Psoas muscle (tissue), 8 donors: ENCODE data around the gene EI24. TPM values are rescaled to one million over a fixed set of nuclear protein-coding genes. Genes with fewer than 3 reads are reported as not detected.

Experiments
- ATAC-seq, 4 donors: fragments of 200-7000 bp; cut with Tn5 transposase; one replicate each; pipeline ENCODE4 v1.9.1; 2020; ENCODE audit warnings: moderate library complexity in 3 of 4, mild to moderate bottlenecking in 2 of 4
- DNase-seq, 2 donors: peaks; one replicate each; pipeline ENCODE4 v3.0.0-alpha.2; 2020
- H3K27ac ChIP-seq: fragments of 200-600 bp; one replicate; pipeline ENCODE4 v1.8.0; 2022
- H3K27me3 ChIP-seq, 3 donors: fragments of 200-600 bp in 1 of 3; one replicate each; pipeline versions ENCODE4 v1.6.1 to v1.8.0; 2013 to 2022; ENCODE audit warnings: low read length in 2 of 3, mild to moderate bottlenecking in 2 of 3, moderate library complexity in 1 of 3; ENCODE audit not compliant: insufficient read depth in 3 of 3
- H3K36me3 ChIP-seq, 2 donors: fragments of 200-600 bp in 1 of 2; one replicate each; pipeline versions ENCODE4 v1.6.1 to v1.8.0; 2013 to 2022; ENCODE audit warnings: low read depth in 1 of 2, mild to moderate bottlenecking in 1 of 2, moderate library complexity in 1 of 2; ENCODE audit not compliant: insufficient read depth in 1 of 2
- H3K4me1 ChIP-seq: fragments of 200-600 bp; one replicate; pipeline ENCODE4 v1.8.0; 2022
- H3K4me3 ChIP-seq: fragments of 200-600 bp; one replicate; pipeline ENCODE4 v1.8.0; 2022; ENCODE audit warnings: mild to moderate bottlenecking
- H3K9me3 ChIP-seq: fragments of 200-600 bp; one replicate; pipeline ENCODE4 v1.8.0; 2022
- WGBS, 3 donors: extraction: QIAGEN DNeasy Blood & Tissue Kit; methylation state at CpG; one replicate each; pipeline versions ENCODE4 v1.1.6 to v1.1.7; 2013; 5-methylcytosine and 5-hydroxymethylcytosine counted together
- intact Hi-C, 2 donors: fragments of 100-400 bp; cut with DNase I; formaldehyde crosslinking; loops; one replicate each; pipeline versions ENCODE4 v1.11.0 to v1.14.2; 2022
- polyA plus RNA-seq, 3 donors: library from polyadenylated mRNA; stranded (reverse); fragments of 200-250 nt; gene quantifications; one replicate each; pipeline ENCODE4 v1.2.3, GENCODE V29; 2013
- total RNA-seq, 4 donors: library from RNA; stranded (reverse); fragmentation: NEBNext Ultra II Directional in 2 of 4; extraction: Animal tissue kit (Norgen Biotek cat#: 25700) in 2 of 4; gene quantifications; one replicate each; pipeline versions ENCODE4 v1.2.1 to v1.2.4, GENCODE V29; 2021 to 2023
- TF ChIP-seq, protein P1 (sequence below): fragments of 200-600 bp; IDR thresholded peaks from one replicate; pipeline ENCODE4 v1.8.0; 2022; ENCODE audit warnings: antibody characterized with exemption
- donor health status: healthy with polysubstance abuse.
- donor health status: DM: no; HTN: no; CAD: no; lungs with moderate emphysema.
- donor health status: Bipolar disorder and iron deficiency.
- donor health status: healthy.
- donor health status: DM: yes; HTN: yes; CAD: no.
- donor health status: DM: no; HTN: no; CAD: no.
- donor health status: DM: no; HTN: no; CAD: no.
- donor health status: DM: yes; HTN: yes; CAD: no.

The EI24 gene
- total and polyA plus RNA-seq, 7 donors, result 52.9 to 184 (median 82.8) TPM

DNA sequence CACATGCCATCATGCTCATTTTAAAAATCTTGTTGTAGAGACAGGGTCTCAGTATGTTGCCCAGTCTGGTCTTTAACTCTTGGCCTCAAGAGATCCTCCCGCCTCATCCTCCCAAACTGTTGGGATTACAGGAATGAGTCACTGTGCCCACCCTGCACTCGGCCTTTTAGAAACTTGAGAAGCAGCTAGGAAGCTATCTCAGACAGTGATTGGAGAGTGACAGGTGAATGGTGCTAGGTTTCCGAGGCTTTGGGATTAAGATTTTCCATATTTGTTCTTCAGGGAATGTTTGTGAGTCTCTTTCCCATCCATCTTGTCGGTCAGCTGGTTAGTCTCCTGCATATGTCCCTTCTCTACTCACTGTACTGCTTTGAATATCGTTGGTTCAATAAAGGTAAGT is 10.5 kb downstream of the EI24 start:
- Histone ChIP-seq H3K9me3 (no peaks in the 10 kb centered on the region), H3K27ac (no peak overlapping the region), H3K36me3 (peaks cover 25 to 100% of the 10 kb centered on the region in 2 donors), H3K4me1 (peaks cover 3% of the 10 kb centered on the region), H3K4me3 (no peak overlapping the region), H3K27me3 (no peaks in the 10 kb centered on the region)
- TF ChIP-seq, protein P1, sequence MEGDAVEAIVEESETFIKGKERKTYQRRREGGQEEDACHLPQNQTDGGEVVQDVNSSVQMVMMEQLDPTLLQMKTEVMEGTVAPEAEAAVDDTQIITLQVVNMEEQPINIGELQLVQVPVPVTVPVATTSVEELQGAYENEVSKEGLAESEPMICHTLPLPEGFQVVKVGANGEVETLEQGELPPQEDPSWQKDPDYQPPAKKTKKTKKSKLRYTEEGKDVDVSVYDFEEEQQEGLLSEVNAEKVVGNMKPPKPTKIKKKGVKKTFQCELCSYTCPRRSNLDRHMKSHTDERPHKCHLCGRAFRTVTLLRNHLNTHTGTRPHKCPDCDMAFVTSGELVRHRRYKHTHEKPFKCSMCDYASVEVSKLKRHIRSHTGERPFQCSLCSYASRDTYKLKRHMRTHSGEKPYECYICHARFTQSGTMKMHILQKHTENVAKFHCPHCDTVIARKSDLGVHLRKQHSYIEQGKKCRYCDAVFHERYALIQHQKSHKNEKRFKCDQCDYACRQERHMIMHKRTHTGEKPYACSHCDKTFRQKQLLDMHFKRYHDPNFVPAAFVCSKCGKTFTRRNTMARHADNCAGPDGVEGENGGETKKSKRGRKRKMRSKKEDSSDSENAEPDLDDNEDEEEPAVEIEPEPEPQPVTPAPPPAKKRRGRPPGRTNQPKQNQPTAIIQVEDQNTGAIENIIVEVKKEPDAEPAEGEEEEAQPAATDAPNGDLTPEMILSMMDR, result no peak
- intact Hi-C loops, result loop anchor here in 1 of 2 donors (10.0 kb wide), 1 partner anchor 45 kb away; the partner anchor contains the start of gene CHEK1
- 65 to 69% (median 69%) methylated on average over 5 of the region's 5 CpGs for WGBS, 3 donors
- DNase-seq (no peak), ATAC-seq (no peak)

DNA sequence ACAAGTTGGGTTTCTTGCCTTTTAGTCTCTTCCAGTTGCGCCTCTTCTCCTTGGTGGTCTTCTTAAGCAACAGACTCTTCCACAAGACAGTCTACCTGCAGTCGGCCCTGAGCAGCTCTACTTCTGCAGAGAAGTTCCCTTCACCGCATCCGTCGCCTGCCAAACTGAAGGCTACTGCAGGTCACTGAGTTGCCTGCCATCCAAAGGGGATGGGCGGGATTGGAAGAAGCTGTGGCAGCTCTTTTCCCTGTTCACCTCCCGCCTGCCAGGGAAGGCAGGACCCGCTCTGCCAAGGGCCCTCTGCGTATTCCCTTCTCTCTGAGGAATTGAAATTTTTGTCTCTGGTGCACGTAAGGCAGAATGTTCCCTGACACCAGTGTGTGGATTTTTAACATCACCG is 14.2 kb downstream of the EI24 start:
- ATAC-seq (no peak), DNase-seq (no peak)
- Histone ChIP-seq H3K4me1 (peaks cover 3% of the 10 kb centered on the region), H3K4me3 (no peak overlapping the region), H3K27ac (no peak overlapping the region), H3K36me3 (peaks cover 18 to 69% of the 10 kb centered on the region in 2 donors), H3K27me3 (no peaks in the 10 kb centered on the region), H3K9me3 (no peaks in the 10 kb centered on the region)
- intact Hi-C loops, result no loop called here
- WGBS, 3 donors, result 93 to 96% (median 94%) methylated on average over 11 of the region's 11 CpGs
- TF ChIP-seq, protein P1, result no peak

DNA sequence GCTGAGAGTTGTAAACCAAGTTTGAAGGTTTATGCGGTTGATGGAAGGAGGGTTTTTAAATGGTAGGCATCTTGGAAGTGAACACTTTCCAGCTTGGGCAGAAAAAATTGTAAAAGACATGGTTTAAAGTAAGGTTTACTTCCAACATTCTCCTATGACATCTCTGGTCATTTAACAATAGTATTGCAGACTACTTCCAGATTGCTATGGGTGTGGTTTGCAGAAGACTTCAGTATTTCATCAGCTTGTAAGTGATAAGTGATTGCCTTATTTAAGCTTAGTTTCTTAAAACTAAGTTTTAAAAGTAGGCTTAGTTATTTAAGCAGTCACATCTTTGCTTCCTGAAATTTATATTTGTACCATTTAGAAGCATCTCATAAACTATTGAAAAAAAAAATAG is 16.2 kb downstream of the EI24 start:
- ATAC-seq, result no peak
- Histone ChIP-seq H3K4me3 (no peak overlapping the region), H3K4me1 (no peaks in the 10 kb centered on the region), H3K9me3 (no peaks in the 10 kb centered on the region), H3K27ac (no peak overlapping the region), H3K27me3 (no peaks in the 10 kb centered on the region), H3K36me3 (peaks cover 7 to 49% of the 10 kb centered on the region in 2 donors)
- intact Hi-C loops, result no loop called here
- DNase-seq, result no peak
- WGBS, 3 donors, result 89 to 96% (median 93%) methylated on average over 1 of the region's 1 CpG
- TF ChIP-seq, protein P1, result no peak

DNA sequence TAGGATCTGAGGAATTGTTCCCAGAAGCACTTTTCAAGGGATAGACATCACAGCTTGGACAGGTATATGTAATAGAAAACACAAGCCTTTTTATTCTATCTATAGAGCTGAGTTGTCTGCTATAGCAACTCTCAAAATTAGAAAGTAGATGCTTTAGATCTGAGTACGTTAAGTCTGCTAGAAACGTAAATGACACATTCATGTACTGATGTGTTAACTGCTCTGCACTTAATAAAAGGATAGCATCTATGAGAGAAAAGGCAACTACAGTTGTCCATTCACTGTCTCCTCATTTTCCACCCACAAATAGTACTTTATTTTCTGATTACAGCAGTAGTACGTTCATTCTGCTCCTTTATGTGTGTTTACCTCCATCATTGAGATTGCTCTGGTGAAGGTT is 17.3 kb downstream of the EI24 start:
- ATAC-seq (no peak), DNase-seq (no peak)
- Histone ChIP-seq H3K27ac (no peak overlapping the region), H3K4me3 (no peak overlapping the region), H3K27me3 (no peaks in the 10 kb centered on the region), H3K4me1 (peaks cover 4% of the 10 kb centered on the region), H3K9me3 (no peaks in the 10 kb centered on the region), H3K36me3 (peaks cover 5 to 38% of the 10 kb centered on the region in 2 donors)
- intact Hi-C loops, result no loop called here
- TF ChIP-seq, protein P1, result no peak
- WGBS, 3 donors, result 79 to 87% (median 86%) methylated on average over 3 of the region's 3 CpGs

DNA sequence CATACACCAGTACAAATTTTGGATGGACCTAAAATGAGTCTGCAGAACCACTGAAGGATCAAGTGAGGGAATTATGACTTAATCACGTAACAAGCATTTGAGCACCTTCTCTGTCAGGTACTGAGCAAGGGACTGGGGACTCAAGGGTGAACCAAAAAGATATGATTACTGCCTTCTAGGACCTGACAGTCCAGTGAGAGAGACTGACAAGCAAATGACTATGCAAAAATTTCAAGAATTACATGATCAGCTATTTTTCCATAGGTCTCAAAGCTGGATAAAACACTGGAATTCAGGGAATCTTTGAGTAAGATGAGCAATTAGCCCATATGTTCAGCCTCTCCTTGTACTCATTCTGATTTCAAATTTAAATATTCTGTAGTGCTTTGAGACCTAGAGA is 18.2 kb downstream of the EI24 start:
- no peaks in the 10 kb centered on the region for H3K9me3 ChIP-seq
- intact Hi-C loops, result no loop called here
- H3K4me1 ChIP-seq, result peaks cover 4% of the 10 kb centered on the region
- H3K27me3 ChIP-seq, result no peaks in the 10 kb centered on the region
- no peak for ATAC-seq
- H3K36me3 ChIP-seq, result peaks cover 4 to 29% of the 10 kb centered on the region in 2 donors
- TF ChIP-seq, protein P1, result no peak
- DNase-seq, result no peak
- H3K27ac ChIP-seq, result no peak overlapping the region
- H3K4me3 ChIP-seq, result no peak overlapping the region
- 92 to 97% (median 92%) methylated on average over 1 of the region's 1 CpG for WGBS, 3 donors
